GM12878 (cell line): ENCODE data around the gene PAX7. TPM values are rescaled to one million over a fixed set of nuclear protein-coding genes. Genes with fewer than 3 reads are reported as not detected.

Source experiments
- ATAC-seq: fragments of 200-7000 bp; cut with Tn5 transposase; 3 replicates; pipeline ENCODE4 v1.9.1; 2020; ENCODE audit warnings: mild to moderate bottlenecking, moderate library complexity
- BruUV-seq: library from RNA; stranded (reverse); fragments of 400-500 nt; replicated peaks from 2 replicates; lab custom pipeline; 2021; lab: Mats Ljungman, UMichigan
- CTCF ChIA-PET: fragments of 300-600 bp; sonication (Branson Sonifier 250); formaldehyde crosslinking; extraction: SDS; loops from one replicate; lab custom pipeline; 2021; ENCODE audit warnings: inconsistent platforms; lab: Yijun Ruan, JAX
- POLR2A ChIA-PET: fragments of 350-600 bp; formaldehyde crosslinking; extraction: SDS; loops from one replicate; lab custom pipeline; 2021; ENCODE audit warnings: inconsistent platforms; lab: Charles Lee
- RAD21 ChIA-PET: fragments of 300-600 bp; sonication (Branson Sonifier 250); formaldehyde crosslinking; loops from one replicate; lab custom pipeline; 2023; ENCODE audit warnings: antibody characterized with exemption; ENCODE audit not compliant: unreplicated experiment; lab: Charles Lee
- SMC1A ChIA-PET: fragments of 300-600 bp; sonication (Branson Sonifier 250); formaldehyde crosslinking; loops from one replicate; lab custom pipeline; 2023; ENCODE audit not compliant: unreplicated experiment, uncharacterized antibody; lab: Charles Lee
- DNase-seq: peaks from one replicate; pipeline ENCODE4 v3.0.0-alpha.2; 2011; ENCODE audit warnings: low read depth, low spot score
- FAIRE-seq: peaks from 3 replicates; lab custom pipeline; 2011; peaks lifted over from hg19 to GRCh38; lab: Jason Lieb, UNC
- H2AFZ ChIP-seq: 2 replicates; pipeline ENCODE4 v1.6.0; 2011; ENCODE audit warnings: low read depth, low read length, control low read depth; ENCODE audit not compliant: control insufficient read depth
- H3K27ac ChIP-seq: 2 replicates; pipeline ENCODE4 v1.5.1; 2011; ENCODE audit warnings: control low read depth; ENCODE audit not compliant: control insufficient read depth, insufficient read depth
- H3K27me3 ChIP-seq, 2 experiments: replicated peaks in 1 of 2; 2 replicates each; pipeline versions ENCODE4 v1.6.0 to v1.6.1; 2011; ENCODE audit warnings: low read length in 1 of 2; ENCODE audit not compliant: control insufficient read depth in 2 of 2, insufficient read depth in 2 of 2
- H3K36me3 ChIP-seq, 2 experiments: 2 replicates each; pipeline ENCODE4 v1.5.1; 2011; ENCODE audit warnings: low read length in 1 of 2; ENCODE audit not compliant: control insufficient read depth in 2 of 2, insufficient read depth in 2 of 2
- H3K4me1 ChIP-seq: 2 replicates; pipeline ENCODE4 v1.6.1; 2011; ENCODE audit warnings: mild to moderate bottlenecking, low read length, moderate library complexity, mixed read lengths; ENCODE audit not compliant: control insufficient read depth, insufficient read depth
- H3K4me2 ChIP-seq: 2 replicates; pipeline ENCODE4 v1.6.0; 2011; ENCODE audit warnings: control low read depth; ENCODE audit not compliant: control insufficient read depth, insufficient read depth
- H3K4me3 ChIP-seq: fragments of 200-600 bp; sonication (generic); 2 replicates; pipeline ENCODE4 v1.5.1; 2016
- H3K79me2 ChIP-seq: 2 replicates; pipeline ENCODE4 v1.6.0; 2011; ENCODE audit warnings: low read length; ENCODE audit not compliant: control insufficient read depth, insufficient read depth
- H3K9ac ChIP-seq: 2 replicates; pipeline ENCODE4 v1.8.0; 2011; ENCODE audit warnings: low read length, control low read depth, mixed read lengths; ENCODE audit not compliant: control insufficient read depth, insufficient read depth
- H3K9me3 ChIP-seq: replicated peaks from 3 replicates; pipeline ENCODE4 v1.5.1; 2011; ENCODE audit warnings: mild to moderate bottlenecking, low read length; ENCODE audit not compliant: control insufficient read depth, insufficient read depth
- H4K20me1 ChIP-seq: 2 replicates; pipeline ENCODE4 v1.6.0; 2011; ENCODE audit not compliant: control insufficient read depth, insufficient read depth
- ELK1 ChIP-seq: IDR thresholded peaks from 2 replicates; pipeline ENCODE4 v1.6.1; 2012; ENCODE audit warnings: low read depth, low read length, improper control_type of control experiment
- HCFC1 ChIP-seq: fragments of 150-350 bp; IDR thresholded peaks from 2 replicates; pipeline ENCODE4 v1.6.1; 2014; ENCODE audit warnings: low read length
- IRF3 ChIP-seq: fragments of 450-650 bp; IDR thresholded peaks from 2 replicates; pipeline ENCODE4 v1.6.1; 2014; ENCODE audit warnings: mild to moderate bottlenecking
- MEF2A ChIP-seq: IDR thresholded peaks from 2 replicates; pipeline ENCODE4 v1.6.1; 2011; ENCODE audit warnings: low read depth, mild to moderate bottlenecking, low read length, moderate library complexity; ENCODE audit not compliant: insufficient read depth
- NFXL1 ChIP-seq: fragments of 450-650 bp; IDR thresholded peaks from 2 replicates; pipeline ENCODE4 v1.6.1; 2017; ENCODE audit warnings: antibody characterized with exemption, mild to moderate bottlenecking, borderline replicate concordance
- NR2C1 ChIP-seq: fragments of 450-650 bp; IDR thresholded peaks from 2 replicates; pipeline ENCODE4 v1.6.1; 2017; ENCODE audit warnings: antibody characterized with exemption, mild to moderate bottlenecking, moderate library complexity
- REST ChIP-seq: IDR thresholded peaks from 2 replicates; pipeline ENCODE4 v1.6.1; 2012; ENCODE audit warnings: mild to moderate bottlenecking, low read depth, low read length
- RUNX3 ChIP-seq: IDR thresholded peaks from 2 replicates; pipeline ENCODE4 v1.6.1; 2012; ENCODE audit warnings: low read length, inconsistent platforms
- SMARCA5 ChIP-seq: fragments of 450-650 bp; IDR thresholded peaks from 2 replicates; pipeline ENCODE4 v1.6.1; 2017; ENCODE audit warnings: mild to moderate bottlenecking
- SREBF1 ChIP-seq: IDR thresholded peaks from 2 replicates; pipeline ENCODE4 v1.6.1; 2012; ENCODE audit warnings: mild to moderate bottlenecking, low read length
- TCF12 ChIP-seq: IDR thresholded peaks from 2 replicates; pipeline ENCODE4 v1.6.1; 2011; ENCODE audit warnings: low read depth, mild to moderate bottlenecking, low read length
- USF1 ChIP-seq: IDR thresholded peaks from 2 replicates; pipeline ENCODE4 v1.6.1; 2011; ENCODE audit warnings: borderline replicate concordance, low read depth, mild to moderate bottlenecking, moderate library complexity, mixed read lengths, low read length; ENCODE audit not compliant: insufficient read depth; ENCODE audit errors: extremely low read length
- ZNF217 ChIP-seq: fragments of 450-650 bp; IDR thresholded peaks from 2 replicates; pipeline ENCODE4 v1.6.1; 2017; ENCODE audit warnings: antibody characterized with exemption, mild to moderate bottlenecking
- ZSCAN29 ChIP-seq: fragments of 450-650 bp; IDR thresholded peaks from 2 replicates; pipeline ENCODE4 v1.6.1; 2017; ENCODE audit warnings: mild to moderate bottlenecking, moderate library complexity
- WGBS: methylation state at CpG from one replicate; pipeline ENCODE4 v1.1.6; 2016; ENCODE audit warnings: low lambda C conversion rate; ENCODE audit not compliant: insufficient replicate concordance, insufficient coverage; ENCODE audit errors: missing lambda C conversion rate; 5-methylcytosine and 5-hydroxymethylcytosine counted together
- in situ Hi-C: fragments of 300-500 bp; cut with MboI; formaldehyde crosslinking; loops from 9 replicates; pipeline ENCODE4 v1.14.3; 2018; ENCODE audit warnings: mixed read lengths
- intact Hi-C: fragments of 100-400 bp; cut with micrococcal nuclease; formaldehyde crosslinking; loops from one replicate; pipeline ENCODE4 v1.14.2; 2022; ENCODE audit not compliant: unreplicated experiment
- polyA plus RNA-seq, 11 experiments: library from polyadenylated mRNA; depleted of rRNA in 4 of 11; unstranded in 6 of 11; stranded (reverse) in 5 of 11; fragments of >200 nt; fragmentation: Nextera tagmentation in 4 of 11; fragmentation: Illumina TruSeq in 1 of 11; extraction: Ambion mirVana in 4 of 11; extraction: Trizol in 1 of 11; gene quantifications; 1 replicate in 1 of 11; 2 replicates in 10 of 11; pipeline versions ENCODE4 v1.2.1 to v1.2.3, GENCODE V29; 2011 to 2016; ENCODE audit warnings: inconsistent platforms in 2 of 11, missing spikeins in 2 of 11, low read depth in 1 of 11
- total RNA-seq, 4 experiments: library from RNA; depleted of rRNA in 3 of 4; stranded (reverse); fragments of >200 nt in 3 of 4; fragmentation: Illumina TruSeq in 1 of 4; extraction: Trizol in 1 of 4; gene quantifications; 2 replicates each; pipeline versions ENCODE4 v1.2.1 to v1.2.3, GENCODE V29; 2013 to 2021
- TF ChIP-seq, protein P1 (sequence below): fragments of 450-650 bp; IDR thresholded peaks from 2 replicates; pipeline ENCODE4 v1.6.1; 2017; ENCODE audit warnings: mild to moderate bottlenecking, moderate library complexity

The PAX7 gene
- total and polyA plus RNA-seq, 10 of the 15 experiments (the other 5 are each of a cell fraction or from before 2014, with no cell fraction given) = not detected

DNA sequence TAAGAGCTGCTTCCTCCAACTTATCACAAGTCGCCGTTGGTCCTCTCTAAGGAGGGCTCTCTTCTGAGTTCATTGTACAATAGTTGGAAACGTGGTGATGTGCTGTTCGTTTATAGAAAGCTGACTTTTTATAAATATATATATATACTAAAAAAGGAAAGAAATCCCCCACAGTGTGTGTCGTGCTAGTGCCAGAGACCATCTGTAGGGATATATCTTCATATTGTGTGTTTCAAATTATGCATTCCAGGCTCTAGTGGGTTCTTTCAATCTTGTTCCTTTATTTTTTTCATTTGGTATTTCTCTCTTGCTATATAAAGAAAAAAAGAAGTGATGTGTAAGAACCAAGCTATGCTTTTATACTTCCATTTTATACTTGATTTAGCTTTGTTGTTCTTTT lies 117.0 kb downstream of the PAX7 start:
- H2AFZ ChIP-seq = no peak overlapping the region
- H3K9me3 ChIP-seq = no peaks in the 10 kb centered on the region; the same call in 2 of the 3 replicates
- no TSS peak for BruUV-seq
- H3K27ac ChIP-seq = no peak overlapping the region
- FAIRE-seq (no peak), ATAC-seq (no peak), DNase-seq (no peak)
- H3K4me2 ChIP-seq = no peak overlapping the region
- no peak overlapping the region for H3K9ac ChIP-seq
- RAD21 ChIA-PET = no interaction called here
- CTCF ChIA-PET = no interaction called here
- no peaks in the 10 kb centered on the region for H4K20me1 ChIP-seq
- H3K27me3 ChIP-seq = no peaks in the 10 kb centered on the region
- intact Hi-C loops (no loop called here), in situ Hi-C loops (no loop called here)
- H3K79me2 ChIP-seq = no peaks in the 10 kb centered on the region
- no peaks in the 10 kb centered on the region for H3K4me1 ChIP-seq
- H3K4me3 ChIP-seq = no peak overlapping the region
- H3K36me3 ChIP-seq = no peaks in the 10 kb centered on the region
- POLR2A ChIA-PET = no interaction called here
- 7% methylated on average over 5 of the region's 5 CpGs for WGBS
- SMC1A ChIA-PET = no interaction called here
- TF ChIP-seq RUNX3 = no peak
- TF ChIP-seq HCFC1 = no peak
- no peak for TF ChIP-seq SREBF1
- no peak for TF ChIP-seq MEF2A
- TF ChIP-seq USF1 = no peak
- no peak for TF ChIP-seq NR2C1
- no peak for TF ChIP-seq NFXL1
- TF ChIP-seq REST = no peak
- TF ChIP-seq IRF3 = no peak
- no peak for TF ChIP-seq ZNF217
- TF ChIP-seq, protein P1, sequence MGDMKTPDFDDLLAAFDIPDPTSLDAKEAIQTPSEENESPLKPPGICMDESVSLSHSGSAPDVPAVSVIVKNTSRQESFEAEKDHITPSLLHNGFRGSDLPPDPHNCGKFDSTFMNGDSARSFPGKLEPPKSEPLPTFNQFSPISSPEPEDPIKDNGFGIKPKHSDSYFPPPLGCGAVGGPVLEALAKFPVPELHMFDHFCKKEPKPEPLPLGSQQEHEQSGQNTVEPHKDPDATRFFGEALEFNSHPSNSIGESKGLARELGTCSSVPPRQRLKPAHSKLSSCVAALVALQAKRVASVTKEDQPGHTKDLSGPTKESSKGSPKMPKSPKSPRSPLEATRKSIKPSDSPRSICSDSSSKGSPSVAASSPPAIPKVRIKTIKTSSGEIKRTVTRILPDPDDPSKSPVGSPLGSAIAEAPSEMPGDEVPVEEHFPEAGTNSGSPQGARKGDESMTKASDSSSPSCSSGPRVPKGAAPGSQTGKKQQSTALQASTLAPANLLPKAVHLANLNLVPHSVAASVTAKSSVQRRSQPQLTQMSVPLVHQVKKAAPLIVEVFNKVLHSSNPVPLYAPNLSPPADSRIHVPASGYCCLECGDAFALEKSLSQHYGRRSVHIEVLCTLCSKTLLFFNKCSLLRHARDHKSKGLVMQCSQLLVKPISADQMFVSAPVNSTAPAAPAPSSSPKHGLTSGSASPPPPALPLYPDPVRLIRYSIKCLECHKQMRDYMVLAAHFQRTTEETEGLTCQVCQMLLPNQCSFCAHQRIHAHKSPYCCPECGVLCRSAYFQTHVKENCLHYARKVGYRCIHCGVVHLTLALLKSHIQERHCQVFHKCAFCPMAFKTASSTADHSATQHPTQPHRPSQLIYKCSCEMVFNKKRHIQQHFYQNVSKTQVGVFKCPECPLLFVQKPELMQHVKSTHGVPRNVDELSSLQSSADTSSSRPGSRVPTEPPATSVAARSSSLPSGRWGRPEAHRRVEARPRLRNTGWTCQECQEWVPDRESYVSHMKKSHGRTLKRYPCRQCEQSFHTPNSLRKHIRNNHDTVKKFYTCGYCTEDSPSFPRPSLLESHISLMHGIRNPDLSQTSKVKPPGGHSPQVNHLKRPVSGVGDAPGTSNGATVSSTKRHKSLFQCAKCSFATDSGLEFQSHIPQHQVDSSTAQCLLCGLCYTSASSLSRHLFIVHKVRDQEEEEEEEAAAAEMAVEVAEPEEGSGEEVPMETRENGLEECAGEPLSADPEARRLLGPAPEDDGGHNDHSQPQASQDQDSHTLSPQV = no peak
- TF ChIP-seq ZSCAN29 = no peak
- no peak for TF ChIP-seq TCF12
- no peak for TF ChIP-seq ELK1
- TF ChIP-seq SMARCA5 = no peak
